BLaER1 treated with 17β-estradiol and CSF1 and Interleukin-3, amounts not matched to agents 10 nM and 100 nM (cell line): Measurements from ENCODE around the gene SNAP25.
A peak's percentile ranks its signal among the peaks of the same experiment; 100 is the strongest.

Experiments
- H3K27ac ChIP-seq, 11 experiments: shearing (Covaris generic); formaldehyde crosslinking; 2 replicates each; pipeline ENCODE4 v1.8.1; 2022
- H3K27me3 ChIP-seq, 11 experiments: shearing (Covaris generic); formaldehyde crosslinking; 2 replicates each; pipeline ENCODE4 v1.8.1; 2022
- H3K36me3 ChIP-seq, 11 experiments: shearing (Covaris generic); formaldehyde crosslinking; 2 replicates each; pipeline ENCODE4 v1.8.1; 2022
- H3K4me1 ChIP-seq, 10 experiments: shearing (Covaris generic); formaldehyde crosslinking; 2 replicates each; pipeline ENCODE4 v1.8.1; 2022
- H3K4me2 ChIP-seq, 11 experiments: shearing (Covaris generic); formaldehyde crosslinking; 2 replicates each; pipeline ENCODE4 v1.8.1; 2022
- H3K4me3 ChIP-seq, 10 experiments: shearing (Covaris generic); formaldehyde crosslinking; 2 replicates each; pipeline ENCODE4 v1.8.1; 2022
- H3K9ac ChIP-seq, 11 experiments: shearing (Covaris generic); formaldehyde crosslinking; 2 replicates each; pipeline ENCODE4 v1.8.1; 2022
- H3K9me3 ChIP-seq, 11 experiments: shearing (Covaris generic); formaldehyde crosslinking; replicated peaks in 1 of 11; 2 replicates each; pipeline ENCODE4 v1.8.1; 2022
- H4K20me1 ChIP-seq, 11 experiments: shearing (Covaris generic); formaldehyde crosslinking; 2 replicates each; pipeline ENCODE4 v1.8.1; 2022
- Cebpa-rat ChIP-seq, 11 experiments: shearing (Covaris generic); IDR thresholded peaks; 2 replicates each; pipeline ENCODE4 v1.8.1; 2022

The SNAP25 gene

DNA sequence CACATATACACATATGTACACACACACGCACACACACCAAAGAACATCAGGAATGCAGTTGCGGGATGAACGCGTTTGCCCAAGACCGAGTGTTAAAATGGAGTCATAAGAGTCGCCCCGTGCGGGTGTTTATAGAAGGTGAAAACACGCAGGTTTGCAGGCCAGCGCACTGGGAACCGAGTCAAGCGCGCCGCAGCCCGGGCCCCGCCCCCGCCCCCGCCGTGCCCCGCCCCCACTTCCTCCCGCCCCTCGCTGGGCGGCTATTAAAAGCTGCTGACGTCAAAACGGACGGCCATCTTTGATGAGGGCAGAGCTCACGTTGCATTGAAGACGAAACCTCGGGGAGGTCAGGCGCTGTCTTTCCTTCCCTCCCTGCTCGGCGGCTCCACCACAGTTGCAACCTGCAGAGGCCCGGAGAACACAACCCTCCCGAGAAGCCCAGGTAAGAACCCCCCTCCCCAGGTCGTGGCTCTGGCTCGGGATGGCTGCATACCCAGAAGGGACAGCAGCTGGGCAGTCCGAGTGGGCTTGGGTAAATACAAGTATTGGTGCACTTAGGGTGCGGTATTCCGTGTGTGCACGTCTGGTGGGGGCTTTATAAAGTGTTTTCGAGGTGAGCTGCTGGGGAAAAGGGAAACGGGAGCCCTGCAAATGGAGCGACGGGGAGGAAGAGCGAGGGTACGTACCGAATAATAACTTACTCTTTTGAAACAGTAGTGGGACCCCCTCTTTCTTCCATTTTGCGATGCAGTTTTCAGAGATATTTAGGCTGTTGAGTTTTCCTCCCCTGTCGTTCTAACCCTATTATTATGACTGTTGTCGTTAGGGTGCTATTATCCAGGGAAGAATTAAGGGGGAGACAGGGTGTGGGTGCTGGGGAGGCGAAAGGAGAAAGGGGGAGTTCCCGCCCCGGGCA lies at the start of gene SNAP25:
Gene SNAP25, plus strand, starts transcription at position 295 of the 916 bp plus-strand sequence. CDS start 56,662 bp downstream, outside the sequence.
- Histone ChIP-seq H3K36me3 (no peaks in the 10 kb centered on the region), H3K27ac (no peak within 1 kb of the TSS), H4K20me1 (no peaks in the 10 kb centered on the region; a peak in 1 of 22 replicates), H3K9me3 (no peaks in the 10 kb centered on the region), H3K9ac (no peak within 1 kb of the TSS), H3K27me3 (peaks cover 0 to 6% (median 4%) of the 10 kb centered on the region in 11 experiments; a peak in 5 of 22 replicates), H3K4me2 (peak within 1 kb of the TSS in 5 of 11 experiments; percentile 18 to 30 (median 25); a peak in 3 of 22 replicates), H3K4me3 (no peak within 1 kb of the TSS), H3K4me1 (no peaks in the 10 kb centered on the region)
- TF ChIP-seq Cebpa-rat (IDR thresholded peaks at IDR 0.05), result no peak

DNA sequence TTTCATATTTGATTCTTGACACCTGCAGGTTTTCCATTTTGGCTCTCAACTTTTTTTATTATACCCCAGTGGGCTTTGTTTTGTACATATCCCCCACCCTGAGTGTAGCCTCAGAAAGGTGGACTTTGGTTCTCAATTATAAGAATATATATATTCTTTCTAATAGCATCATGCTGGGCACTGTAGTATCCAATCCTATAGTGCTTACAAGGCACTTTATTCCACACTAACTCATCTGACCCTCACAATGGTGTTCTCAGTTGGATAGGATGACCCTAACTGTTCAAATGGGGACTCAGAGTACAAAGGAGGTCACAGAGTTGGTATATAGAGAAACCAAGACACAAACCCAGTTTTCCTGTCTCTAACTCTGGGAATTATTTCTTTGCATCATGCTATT lies 48.9 kb upstream of the SNAP25 start:
- Histone ChIP-seq H3K27ac (no peak overlapping the region), H3K4me2 (no peak overlapping the region), H3K9ac (no peak overlapping the region), H3K9me3 (peaks cover 0 to 4% (median 0%) of the 10 kb centered on the region in 11 experiments; a peak in 2 of 22 replicates), H3K4me1 (peaks cover 7 to 20% (median 13%) of the 10 kb centered on the region in 10 experiments; a peak in 19 of 20 replicates), H4K20me1 (no peaks in the 10 kb centered on the region), H3K36me3 (no peaks in the 10 kb centered on the region), H3K27me3 (no peaks in the 10 kb centered on the region), H3K4me3 (no peak overlapping the region)
- no peak for TF ChIP-seq Cebpa-rat (IDR thresholded peaks at IDR 0.05)

DNA sequence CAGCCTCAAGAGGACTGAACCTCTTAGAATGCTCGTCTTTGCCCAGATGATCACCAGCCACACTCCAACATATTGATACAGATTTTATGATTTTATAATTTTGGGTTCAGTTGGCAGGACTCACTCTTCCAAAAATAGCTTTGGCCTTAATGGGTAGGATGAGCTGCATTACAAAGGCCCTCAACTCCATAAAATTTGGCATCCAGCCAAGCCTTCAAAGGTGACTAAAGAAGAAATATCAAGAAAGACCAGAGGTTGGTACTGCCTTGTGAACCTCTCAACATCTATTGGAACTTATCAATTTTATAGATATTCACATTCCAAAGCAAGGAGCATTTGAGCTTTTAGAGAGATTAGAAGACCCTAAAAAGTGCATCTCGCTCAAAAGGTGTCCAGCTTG lies 48.4 kb upstream of the SNAP25 start:
- Histone ChIP-seq H3K4me3 (no peak overlapping the region), H3K4me2 (no peak overlapping the region), H3K9ac (no peak overlapping the region), H3K4me1 (peaks cover 7 to 20% (median 13%) of the 10 kb centered on the region in 10 experiments; a peak in 19 of 20 replicates), H3K27ac (no peak overlapping the region), H3K27me3 (no peaks in the 10 kb centered on the region), H4K20me1 (no peaks in the 10 kb centered on the region), H3K36me3 (no peaks in the 10 kb centered on the region), H3K9me3 (peaks cover 0 to 4% (median 0%) of the 10 kb centered on the region in 11 experiments; a peak in 2 of 22 replicates)
- TF ChIP-seq Cebpa-rat (IDR thresholded peaks at IDR 0.05), result no peak

DNA sequence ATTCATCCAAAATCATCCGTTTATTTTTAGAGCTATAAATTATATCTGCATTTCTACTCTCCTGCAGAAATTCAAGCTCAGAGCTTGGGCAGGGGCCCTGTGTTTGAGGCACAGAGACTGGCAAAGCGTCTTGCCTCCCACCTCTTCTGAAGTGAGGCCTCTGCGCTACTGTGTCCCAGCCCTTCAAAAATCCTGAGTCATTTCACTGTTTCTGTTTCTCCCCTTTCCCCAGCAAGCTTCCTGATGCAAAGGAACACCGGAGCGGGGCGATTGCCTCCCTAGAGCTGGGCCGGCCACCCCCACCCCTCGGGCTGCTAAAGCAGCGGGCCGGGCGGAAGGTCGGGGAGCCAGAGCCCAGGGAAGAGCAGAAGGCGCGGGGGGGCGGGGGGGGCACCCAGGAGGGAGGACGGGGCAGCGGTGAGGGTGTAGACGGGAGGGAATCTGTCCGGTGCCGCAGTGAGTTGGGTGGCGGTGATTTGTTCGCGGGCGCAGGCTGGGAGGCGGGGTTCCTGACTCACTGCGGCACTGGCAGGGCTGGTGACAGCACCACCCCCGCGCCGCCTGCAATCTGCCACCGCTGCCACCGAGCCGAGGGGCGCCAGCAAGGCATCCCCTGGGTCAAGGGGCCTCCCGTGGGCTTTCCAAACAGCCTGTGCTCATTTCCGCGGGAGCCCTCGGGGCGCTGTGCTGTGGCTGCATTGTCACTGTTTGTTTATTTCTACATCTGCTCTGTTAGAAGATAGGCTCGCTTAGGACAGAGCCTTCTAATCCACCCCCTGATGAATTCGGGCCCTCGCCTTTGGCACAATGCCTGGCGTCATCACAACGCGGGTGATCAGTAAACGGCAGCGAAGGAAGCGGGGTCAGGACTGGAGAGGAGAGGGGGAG lies 46.5 kb upstream of the SNAP25 start:
- no peak for TF ChIP-seq Cebpa-rat (IDR thresholded peaks at IDR 0.05)
- no peaks in the 10 kb centered on the region for H3K36me3 ChIP-seq
- H3K27ac ChIP-seq, result peak overlapping the region in 10 of 11 experiments; percentile 41 to 80 (median 60); a peak in 18 of 22 replicates
- H3K4me3 ChIP-seq, result peak overlapping the region; percentile 40 to 70 (median 56)
- peak overlapping the region; percentile 50 to 75 (median 69); a peak in 20 of 22 replicates for H3K9ac ChIP-seq
- H3K4me1 ChIP-seq, result peaks cover 7 to 20% (median 13%) of the 10 kb centered on the region in 10 experiments; a peak in 19 of 20 replicates
- peak overlapping the region; percentile 83 to 96 (median 86) for H3K4me2 ChIP-seq
- H3K27me3 ChIP-seq, result no peaks in the 10 kb centered on the region
- no peaks in the 10 kb centered on the region for H4K20me1 ChIP-seq
- H3K9me3 ChIP-seq, result peaks cover 0 to 4% (median 0%) of the 10 kb centered on the region in 11 experiments; a peak in 2 of 22 replicates

DNA sequence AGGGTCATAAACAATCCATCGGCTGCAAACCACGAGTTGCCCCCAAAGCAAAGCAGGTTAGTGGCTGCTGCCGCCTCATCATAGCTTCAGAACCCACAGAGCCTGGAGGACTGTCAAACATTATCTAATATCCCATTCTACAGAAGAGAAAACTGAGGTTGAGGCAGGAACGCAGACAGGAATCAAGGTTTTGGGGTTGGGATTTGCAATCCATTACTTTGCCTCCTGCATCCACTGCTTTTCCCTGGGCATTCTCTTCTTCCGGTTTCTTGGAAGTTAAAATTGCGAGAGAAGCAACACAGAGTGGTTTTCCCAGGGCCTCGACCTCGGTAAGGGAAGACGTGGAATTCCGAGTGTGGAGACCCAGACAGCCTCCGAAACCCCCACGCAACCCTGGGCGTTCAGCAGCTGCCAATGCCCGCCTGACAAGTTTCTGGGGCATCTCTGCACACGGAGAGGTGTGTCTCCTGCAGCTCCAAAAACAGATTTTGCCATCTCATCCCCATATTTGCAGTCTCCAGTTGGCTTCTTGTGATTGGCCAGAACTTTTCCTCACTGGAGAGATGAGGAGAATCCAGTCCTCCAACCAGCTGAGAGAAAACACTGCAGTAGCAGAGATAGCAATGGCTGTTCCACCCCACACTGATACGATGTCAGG lies 45.5 kb upstream of the SNAP25 start:
- H3K4me3 ChIP-seq, result peak overlapping the region in 9 of 10 experiments; percentile 40 to 70 (median 57); a peak in 12 of 20 replicates
- peak overlapping the region in 9 of 11 experiments; percentile 41 to 80 (median 61); a peak in 15 of 22 replicates for H3K27ac ChIP-seq
- peaks cover 0 to 4% (median 0%) of the 10 kb centered on the region in 11 experiments; a peak in 2 of 22 replicates for H3K9me3 ChIP-seq
- H3K4me1 ChIP-seq, result peaks cover 7 to 20% (median 13%) of the 10 kb centered on the region in 10 experiments; a peak in 19 of 20 replicates
- TF ChIP-seq Cebpa-rat (IDR thresholded peaks at IDR 0.05), result no peak
- peak overlapping the region; percentile 83 to 96 (median 86) for H3K4me2 ChIP-seq
- H3K9ac ChIP-seq, result peak overlapping the region in 9 of 11 experiments; percentile 50 to 75 (median 68); a peak in 15 of 22 replicates
- no peaks in the 10 kb centered on the region for H3K27me3 ChIP-seq
- no peaks in the 10 kb centered on the region for H4K20me1 ChIP-seq
- H3K36me3 ChIP-seq, result no peaks in the 10 kb centered on the region

DNA sequence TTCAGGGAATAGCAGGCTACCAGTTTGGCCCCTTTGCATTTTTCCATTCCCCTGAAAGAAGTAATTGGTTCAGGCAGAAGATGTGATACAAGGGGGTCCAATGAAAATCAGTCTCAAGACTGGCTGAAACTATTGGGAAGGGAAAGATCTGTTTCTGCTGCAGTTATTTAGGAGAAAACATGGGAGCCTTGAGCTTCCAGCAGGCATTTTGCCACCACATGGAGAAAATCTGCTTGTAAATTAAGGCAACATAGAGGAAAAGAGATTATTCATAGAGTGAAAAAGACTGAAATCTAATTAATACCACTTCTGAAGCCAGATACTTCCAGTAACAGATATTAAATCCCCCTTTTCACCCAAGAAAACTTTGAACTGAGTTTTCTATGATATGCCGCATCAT lies 44.2 kb upstream of the SNAP25 start:
- Histone ChIP-seq H3K4me1 (peaks cover 7 to 20% (median 13%) of the 10 kb centered on the region in 10 experiments; a peak in 19 of 20 replicates), H3K9ac (no peak overlapping the region), H3K4me2 (no peak overlapping the region), H3K27ac (no peak overlapping the region), H3K4me3 (no peak overlapping the region), H3K36me3 (no peaks in the 10 kb centered on the region), H3K9me3 (no peaks in the 10 kb centered on the region), H3K27me3 (no peaks in the 10 kb centered on the region), H4K20me1 (no peaks in the 10 kb centered on the region)
- TF ChIP-seq Cebpa-rat (IDR thresholded peaks at IDR 0.05), result no peak

DNA sequence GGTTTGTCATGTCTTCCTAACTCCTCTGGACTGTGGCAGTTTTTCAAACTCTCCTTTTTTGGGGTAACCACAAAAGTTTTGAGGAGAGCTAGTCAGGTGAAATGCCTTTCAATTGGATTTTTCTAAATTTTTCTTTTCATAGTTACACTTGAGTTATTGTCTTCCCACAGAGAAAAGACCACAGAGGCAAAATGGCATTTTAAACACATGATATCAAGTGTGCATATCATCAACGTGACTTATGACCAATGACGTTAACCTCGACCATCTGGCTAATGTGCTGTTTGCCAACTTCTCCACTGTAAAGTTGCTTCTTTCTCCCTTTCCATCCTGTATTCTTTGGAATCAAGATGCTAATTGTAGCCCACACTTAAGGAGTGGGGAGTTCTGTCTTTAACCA lies 41.3 kb upstream of the SNAP25 start:
- no peak overlapping the region for H3K4me3 ChIP-seq
- H4K20me1 ChIP-seq, result no peaks in the 10 kb centered on the region
- TF ChIP-seq Cebpa-rat (IDR thresholded peaks at IDR 0.05), result no peak
- no peaks in the 10 kb centered on the region for H3K36me3 ChIP-seq
- peaks cover 4 to 10% (median 9%) of the 10 kb centered on the region in 10 experiments; a peak in 17 of 20 replicates for H3K4me1 ChIP-seq
- no peaks in the 10 kb centered on the region for H3K27me3 ChIP-seq
- no peak overlapping the region for H3K27ac ChIP-seq
- H3K9me3 ChIP-seq, result no peaks in the 10 kb centered on the region
- no peak overlapping the region for H3K9ac ChIP-seq
- no peak overlapping the region for H3K4me2 ChIP-seq

DNA sequence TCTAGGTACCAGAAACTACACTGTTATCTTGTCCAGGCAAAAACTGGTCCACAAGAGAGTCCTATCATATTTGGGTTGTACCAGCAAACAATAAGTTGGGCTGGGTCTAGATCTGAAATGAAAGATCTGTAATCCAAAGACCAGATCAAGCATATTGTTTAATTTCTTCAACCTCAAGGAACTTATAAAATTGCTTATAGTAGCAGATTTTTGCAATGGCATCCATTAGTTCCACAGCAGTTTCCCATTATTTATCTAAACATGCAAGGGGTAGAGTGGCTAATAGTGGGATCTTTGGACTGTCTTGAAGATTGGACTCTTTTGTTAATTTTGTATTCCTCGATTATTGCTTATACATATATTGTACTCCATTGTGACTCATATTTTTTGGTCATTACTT lies 40.5 kb upstream of the SNAP25 start:
- no peaks in the 10 kb centered on the region for H3K27me3 ChIP-seq
- no peak overlapping the region for H3K4me2 ChIP-seq
- no peak for TF ChIP-seq Cebpa-rat (IDR thresholded peaks at IDR 0.05)
- no peak overlapping the region for H3K4me3 ChIP-seq
- no peak overlapping the region for H3K27ac ChIP-seq
- no peak overlapping the region for H3K9ac ChIP-seq
- H4K20me1 ChIP-seq, result no peaks in the 10 kb centered on the region
- peaks cover 0 to 3% (median 1%) of the 10 kb centered on the region in 10 experiments; a peak in 12 of 20 replicates for H3K4me1 ChIP-seq
- H3K36me3 ChIP-seq, result no peaks in the 10 kb centered on the region
- H3K9me3 ChIP-seq, result no peaks in the 10 kb centered on the region
